ENCODE results near the gene MNAT1.

GRCh38 chr14:60859525-60859924 is 125.0 kb downstream of the MNAT1 start:
- TF ChIP-seq EP300 (conservative IDR thresholded peaks at IDR 0.05; ENCODE audit: poor library complexity, severe bottlenecking), result no peak
- no peak for TF ChIP-seq CTCF (IDR thresholded peaks at IDR 0.05; ENCODE audit: poor library complexity, severe bottlenecking)
